Right lobe of liver (tissue), 6 donors: ENCODE data around the gene PFKL. TPM values are rescaled to one million over a fixed set of nuclear protein-coding genes. Genes with fewer than 3 reads are reported as not detected.
A peak's percentile ranks its signal among the peaks of the same experiment; 100 is the strongest.
"Not testable (repeated sequence)": the region's sequence is repeated elsewhere in the genome, so short reads cannot be mapped to it uniquely, and the experiment has no call there.

Experiments used
- ATAC-seq, 4 donors: fragments of 200-7000 bp; cut with Tn5 transposase; one replicate each; pipeline ENCODE4 v1.9.1; 2020; ENCODE audit warnings: mild to moderate bottlenecking in 4 of 4, moderate library complexity in 4 of 4
- DNase-seq, 3 donors: peaks; one replicate each; pipeline ENCODE4 v3.0.0-alpha.2; 2020
- H3K27ac ChIP-seq, 3 donors: fragments of 200-600 bp; one replicate each; pipeline ENCODE4 v1.8.0; 2022
- H3K27me3 ChIP-seq, 2 donors: fragments of 200-600 bp; one replicate each; pipeline ENCODE4 v1.8.0; 2022
- H3K36me3 ChIP-seq, 4 donors: fragments of 200-600 bp; sonication (generic) in 1 of 4; one replicate each; pipeline versions ENCODE4 v1.5.1 to v1.8.0; 2017 to 2022; ENCODE audit warnings: control low read depth in 1 of 4
- H3K4me1 ChIP-seq, 4 donors: fragments of 200-600 bp; sonication (generic) in 1 of 4; one replicate each; pipeline versions ENCODE4 v1.5.1 to v1.8.0; 2017 to 2022; ENCODE audit warnings: control low read depth in 1 of 4
- H3K4me3 ChIP-seq, 3 donors: fragments of 200-600 bp; one replicate each; pipeline ENCODE4 v1.8.0; 2022
- H3K9me3 ChIP-seq, 4 donors: fragments of 200-600 bp; sonication (generic) in 1 of 4; one replicate each; pipeline versions ENCODE4 v1.5.1 to v1.8.0; 2017 to 2022; ENCODE audit warnings: control low read depth in 1 of 4
- CTCF ChIP-seq, 4 donors: fragments of 200-600 bp in 3 of 4; fragments of 450-650 bp in 1 of 4; IDR thresholded peaks; one replicate each; pipeline versions ENCODE4 v1.5.1 to v1.8.0; 2016 to 2022; ENCODE audit warnings: antibody characterized with exemption in 4 of 4, mild to moderate bottlenecking in 2 of 4
- POLR2A ChIP-seq: fragments of 450-650 bp; IDR thresholded peaks from one replicate; pipeline ENCODE4 v1.6.1; 2017; ENCODE audit warnings: antibody characterized with exemption, mild to moderate bottlenecking
- WGBS: methylation state at CpG from one replicate; pipeline ENCODE4 v1.1.6; 2018; ENCODE audit warnings: low coverage, low lambda C conversion rate; ENCODE audit not compliant: insufficient coverage; ENCODE audit errors: missing lambda C conversion rate; 5-methylcytosine and 5-hydroxymethylcytosine counted together
- intact Hi-C, 2 donors: fragments of 100-400 bp; cut with DNase I; formaldehyde crosslinking; loops; one replicate each; pipeline versions ENCODE4 v1.11.2 to v1.14.1; 2022
- total RNA-seq, 6 experiments: library from RNA; depleted of rRNA in 2 of 6; stranded (reverse); fragments of >200 nt in 2 of 6; fragmentation: NEBNext Ultra II Directional in 3 of 6; extraction: Animal tissue kit (Norgen Biotek cat#: 25700) in 3 of 6; gene quantifications; one replicate each; pipeline versions ENCODE4 v1.1.0 to v1.2.4, GENCODE V29; 2016 to 2023
- donor health status: DM: no; HTN: yes; CAD: no.
- donor health status: DM: no; HTN: no; CAD: no.
- donor health status: DM: no; HTN: no; CAD: no.
- donor health status: DM: no; HTN: yes; CAD: no.
- donor health status: DM: no; HTN: yes; CAD: no.

PFKL gene
- total RNA-seq, 6 experiments from 2014 or later, result 68.3 to 97.6 (median 73.7) TPM

GRCh38 chr21:44357064-44357837, 57.4 kb downstream of the PFKL start:
- TF ChIP-seq CTCF (IDR thresholded peaks at IDR 0.05) (no peak), POLR2A (no peak)
- peaks cover 0 to 10% (median 3%) of the 10 kb centered on the region in 4 donors for H3K4me1 ChIP-seq
- DNase-seq (peak in 1 of 3 donors; percentile 51), ATAC-seq (no peak)
- H3K36me3 ChIP-seq, result no peaks in the 10 kb centered on the region
- H3K4me3 ChIP-seq, result no peak overlapping the region
- no peaks in the 10 kb centered on the region for H3K9me3 ChIP-seq
- no peak overlapping the region for H3K27ac ChIP-seq
- H3K27me3 ChIP-seq, result no peaks in the 10 kb centered on the region
- intact Hi-C loops, result no loop called here
- WGBS, result 63% methylated on average over 1 of the region's 21 CpGs

DNA sequence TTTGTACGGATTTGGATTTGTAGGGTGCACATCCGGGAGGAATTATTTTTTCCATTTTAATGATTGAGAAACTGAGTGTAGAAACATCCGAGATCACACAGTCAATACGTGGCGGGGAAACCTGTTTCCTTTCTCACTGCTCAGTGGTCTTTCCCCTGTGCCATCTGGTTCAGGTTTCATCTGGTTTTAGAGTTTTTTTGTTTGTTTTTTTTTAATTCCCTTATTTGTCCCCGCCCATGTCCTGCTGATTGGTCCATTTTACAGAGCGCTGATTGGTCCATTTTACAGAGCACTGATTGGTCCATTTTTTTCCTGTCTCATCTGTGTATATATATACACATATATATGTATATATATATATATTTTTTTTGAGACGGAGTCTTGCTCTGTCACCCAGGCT, 59.5 kb downstream of the PFKL start:
- Histone ChIP-seq H3K27ac (no peak overlapping the region), H3K36me3 (no peaks in the 10 kb centered on the region), H3K4me3 (no peak overlapping the region), H3K4me1 (no peaks in the 10 kb centered on the region), H3K9me3 (no peaks in the 10 kb centered on the region), H3K27me3 (no peaks in the 10 kb centered on the region)
- ATAC-seq, result no peak
- TF ChIP-seq POLR2A, result no peak
- TF ChIP-seq CTCF (IDR thresholded peaks at IDR 0.05), result no peak
- intact Hi-C loops, result no loop called here
- no peak for DNase-seq
- 70% methylated on average over 7 of the region's 8 CpGs for WGBS

GRCh38 chr21:44360159-44360558, 60.3 kb downstream of the PFKL start:
- 32% methylated on average over 8 of the region's 8 CpGs for WGBS
- TF ChIP-seq POLR2A (no peak), CTCF (IDR thresholded peaks at IDR 0.05) (no peak)
- H3K4me1 ChIP-seq, result no peaks in the 10 kb centered on the region
- no peaks in the 10 kb centered on the region for H3K27me3 ChIP-seq
- no peak overlapping the region for H3K27ac ChIP-seq
- intact Hi-C loops, result no loop called here
- ATAC-seq, result peak in 1 of 4 donors; percentile 12
- H3K36me3 ChIP-seq, result no peaks in the 10 kb centered on the region
- DNase-seq, result peak in 1 of 3 donors; percentile 35
- no peak overlapping the region for H3K4me3 ChIP-seq
- H3K9me3 ChIP-seq, result no peaks in the 10 kb centered on the region

- WGBS, result 78% methylated on average over 5 of the region's 5 CpGs
- H3K4me3 ChIP-seq, H3K27ac ChIP-seq, H3K9me3 ChIP-seq, H3K36me3 ChIP-seq, ATAC-seq, H3K4me1 ChIP-seq, intact Hi-C loops, DNase-seq, H3K27me3 ChIP-seq: not testable (repeated sequence)
These were observed 62.0 kb downstream of the PFKL start for GRCh38 chr21:44361903-44362302.

- DNase-seq (no peak), ATAC-seq (no peak)
- no peaks in the 10 kb centered on the region for H3K36me3 ChIP-seq
- no peak for TF ChIP-seq CTCF (IDR thresholded peaks at IDR 0.05)
- no peak for TF ChIP-seq POLR2A
- no peaks in the 10 kb centered on the region for H3K4me1 ChIP-seq
- intact Hi-C loops, result no loop called here
- no peaks in the 10 kb centered on the region for H3K9me3 ChIP-seq
- H3K27ac ChIP-seq, result no peak overlapping the region
- 77% methylated on average over 1 of the region's 1 CpG for WGBS
- H3K27me3 ChIP-seq, result no peaks in the 10 kb centered on the region
- no peak overlapping the region for H3K4me3 ChIP-seq
These were observed 63.4 kb downstream of the PFKL start for GRCh38 chr21:44363278-44363677.
